RPMI7951 (cell line): ENCODE data around the gene NEO1. TPM values are rescaled to one million over a fixed set of nuclear protein-coding genes. Genes with fewer than 3 reads are reported as not detected.
"Not testable (repeated sequence)": the region's sequence is repeated elsewhere in the genome, so short reads cannot be mapped to it uniquely, and the experiment has no call there.

Experiments
- DNase-seq: peaks from one replicate; pipeline ENCODE4 v3.0.0-alpha.2; 2012; ENCODE audit warnings: low read depth
- total RNA-seq: library from RNA; depleted of rRNA; stranded (reverse); fragments of >200 nt; shearing (Covaris generic); gene quantifications from 2 replicates; pipeline ENCODE4 v1.2.3, GENCODE V29; 2014

NEO1 gene
- total RNA-seq, 1 experiment from 2014 or later: 4.1 TPM

DNA sequence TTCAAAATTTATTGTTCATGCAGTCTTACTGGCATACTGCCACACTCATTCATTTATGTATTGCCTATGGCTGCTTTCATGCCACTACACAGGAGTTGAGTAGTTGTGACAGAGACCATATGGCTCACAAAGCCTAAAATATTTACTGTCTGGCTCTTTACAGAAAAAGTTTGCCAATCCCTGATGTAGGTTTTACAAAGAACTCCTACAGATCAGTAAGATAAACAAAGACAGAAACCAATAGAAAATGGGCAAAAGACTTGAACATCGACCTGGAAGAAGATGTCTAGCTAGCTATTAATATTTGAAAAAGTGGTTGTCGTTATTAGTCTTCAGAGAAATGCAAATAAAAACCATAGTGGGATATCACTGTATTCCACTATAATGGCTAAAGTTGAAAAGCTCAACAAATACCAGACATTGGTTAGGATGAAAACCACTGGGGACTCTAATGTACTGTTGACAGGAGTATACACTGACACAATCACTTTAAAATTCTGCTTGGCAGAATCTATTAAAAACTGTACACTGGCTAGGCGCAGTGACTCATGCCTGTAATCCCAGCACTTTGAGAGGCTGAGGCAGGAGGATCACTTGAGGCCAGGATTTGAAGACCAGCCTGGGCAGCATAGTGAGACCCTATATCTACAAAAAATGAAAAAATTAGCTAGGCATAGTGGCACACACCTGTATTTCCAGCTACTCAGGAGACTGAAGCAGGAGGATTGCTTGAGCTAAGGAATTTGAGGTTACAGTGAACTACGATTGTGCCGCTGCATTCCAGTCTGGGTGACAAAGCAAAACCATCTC is 87.7 kb downstream of the NEO1 start:
- DNase-seq: no peak

GRCh38 chr15:73141216-73141900 is 89.1 kb downstream of the NEO1 start:
- no peak for DNase-seq

DNA sequence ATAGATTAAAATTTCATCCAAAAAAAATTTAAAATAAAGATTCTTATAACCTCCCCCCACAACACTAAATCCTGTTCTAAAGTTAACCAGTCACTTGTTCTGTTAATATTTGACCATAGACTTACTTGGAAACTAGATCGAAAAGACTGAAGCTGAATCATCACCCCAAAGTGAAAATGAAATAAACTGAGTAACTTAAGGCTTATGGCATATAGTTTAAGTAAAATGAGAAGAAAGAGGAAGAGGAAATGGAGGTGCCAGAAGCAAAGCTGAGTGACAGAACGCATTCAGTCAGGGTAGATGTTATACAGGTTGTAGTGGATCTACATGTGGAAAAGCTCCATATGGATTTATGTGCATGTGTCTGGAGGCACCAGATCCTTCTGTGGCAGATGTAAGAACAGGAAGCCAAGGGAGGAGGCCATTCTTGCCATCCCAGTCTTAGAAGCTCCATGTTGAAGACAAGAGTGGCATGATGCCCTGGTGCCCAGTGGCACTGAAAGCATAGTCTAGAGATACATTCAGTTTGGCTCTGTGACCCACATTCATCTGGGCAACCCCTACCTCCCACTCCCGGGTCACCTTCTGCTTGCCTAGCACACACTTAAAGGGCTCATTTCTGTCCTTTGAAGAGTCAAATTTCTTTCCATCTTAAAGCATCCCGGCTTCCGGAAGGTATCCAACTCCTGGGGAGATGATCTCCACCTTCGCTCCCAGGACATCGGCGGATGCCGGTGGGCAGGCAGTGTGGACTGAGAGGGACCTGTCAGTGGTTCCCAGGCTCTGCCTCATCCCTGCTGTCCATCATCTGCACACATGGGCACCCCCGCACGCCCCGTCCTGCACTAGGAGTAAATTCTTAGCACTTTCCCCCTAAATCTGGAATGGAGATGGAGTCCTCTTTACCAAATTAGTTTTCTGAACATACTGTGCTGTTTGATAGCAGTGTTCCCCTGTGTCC is 90.8 kb downstream of the NEO1 start:
- DNase-seq: no peak

DNA sequence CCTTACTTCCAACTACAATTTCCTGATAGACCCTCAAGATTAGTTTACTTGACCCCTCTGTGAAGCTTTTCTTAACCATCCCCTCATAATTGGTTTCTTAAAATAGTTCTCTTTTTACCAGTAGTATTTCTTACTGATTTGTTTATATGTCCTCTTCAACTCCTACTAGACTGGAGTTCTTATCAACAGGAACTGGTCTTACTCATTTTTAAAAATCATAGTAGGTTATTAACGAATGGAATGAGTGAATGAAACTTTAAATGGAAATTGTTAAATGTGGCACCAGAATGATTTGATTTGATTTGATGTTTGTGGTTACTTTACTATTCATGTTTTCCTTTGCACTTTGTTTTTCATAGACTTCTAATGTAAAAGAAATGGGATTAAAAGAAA is 91.5 kb downstream of the NEO1 start:
- no peak for DNase-seq

GRCh38 chr15:73146419-73146818 is 94.2 kb downstream of the NEO1 start:
- DNase-seq: no peak

DNA sequence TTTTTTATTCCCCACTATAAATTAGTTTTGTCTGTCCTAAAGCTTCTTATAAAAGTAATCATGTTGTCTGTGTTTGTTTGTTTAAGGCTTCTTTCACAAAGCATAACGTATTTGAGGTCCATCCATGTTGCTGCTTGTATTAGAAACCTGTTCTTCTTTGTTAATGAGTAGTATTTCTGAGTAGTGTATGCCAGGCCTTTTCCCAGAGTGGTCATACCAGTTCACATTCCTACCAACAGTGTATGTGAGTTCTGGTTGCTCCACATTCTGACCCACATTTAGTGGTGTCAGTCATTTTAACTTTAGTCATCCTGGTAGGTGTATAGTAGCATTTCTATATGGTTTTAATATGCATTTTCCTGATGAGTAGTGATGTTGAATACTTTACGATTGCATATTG is 98.6 kb downstream of the NEO1 start:
- DNase-seq: no peak

GRCh38 chr15:73153024-73153423 is 100.8 kb downstream of the NEO1 start:
- DNase-seq: no peak

DNA sequence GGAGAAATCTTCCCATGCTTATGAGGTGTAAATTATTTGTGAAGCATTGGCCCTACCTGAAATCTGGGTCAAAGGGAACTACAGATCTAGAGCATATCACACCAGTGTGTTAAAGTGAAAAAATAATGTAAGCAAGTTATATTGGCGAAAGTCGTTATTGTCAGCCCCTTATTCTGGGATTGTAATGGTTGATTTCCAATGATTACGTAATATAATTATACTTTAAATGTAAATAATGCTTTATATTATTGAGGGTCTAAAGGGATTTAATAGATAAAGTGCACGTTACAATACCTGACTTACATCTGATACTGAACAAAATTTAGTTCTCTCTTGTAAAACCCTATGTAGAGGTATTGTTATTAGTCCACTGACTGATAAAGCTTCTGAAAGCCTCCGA is 101.2 kb downstream of the NEO1 start:
- DNase-seq: no peak

DNA sequence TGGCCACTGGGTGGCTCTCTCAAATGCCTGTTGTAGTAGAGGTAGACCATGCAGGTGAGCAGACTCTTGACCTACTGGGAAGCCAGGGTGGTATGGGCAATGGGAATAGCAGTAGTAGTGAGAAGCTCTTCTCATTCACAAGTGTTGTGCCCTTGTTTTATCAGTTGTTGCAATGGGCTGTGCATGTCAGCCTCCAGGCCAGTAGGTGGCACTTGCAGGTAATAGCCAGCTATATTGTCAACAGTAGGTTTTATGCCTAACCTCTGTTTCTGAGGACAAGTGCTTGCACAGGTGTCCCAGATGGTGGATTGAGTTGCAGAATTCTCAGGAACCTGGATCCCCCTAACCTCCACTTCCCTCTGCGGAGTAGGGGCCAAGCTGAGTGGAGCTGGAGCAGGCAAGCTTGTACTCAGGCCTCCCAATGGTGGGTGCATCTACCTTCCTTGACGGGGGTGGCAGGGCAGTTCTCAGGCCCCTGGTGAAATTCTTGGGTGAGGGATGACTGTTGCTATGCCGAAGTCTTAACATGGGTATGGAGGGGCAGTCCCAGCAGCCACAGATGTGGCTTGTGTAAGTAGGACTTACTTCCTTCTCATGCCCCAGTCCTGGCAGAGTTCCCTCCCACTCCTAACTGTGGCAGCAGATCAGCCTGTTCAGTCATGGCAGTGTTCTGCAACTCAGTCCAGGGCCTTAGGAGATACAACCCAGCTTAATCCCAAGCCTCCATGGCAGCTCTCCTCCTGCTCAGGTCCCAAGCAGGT is 104.3 kb downstream of the NEO1 start:
- no peak for DNase-seq

DNA sequence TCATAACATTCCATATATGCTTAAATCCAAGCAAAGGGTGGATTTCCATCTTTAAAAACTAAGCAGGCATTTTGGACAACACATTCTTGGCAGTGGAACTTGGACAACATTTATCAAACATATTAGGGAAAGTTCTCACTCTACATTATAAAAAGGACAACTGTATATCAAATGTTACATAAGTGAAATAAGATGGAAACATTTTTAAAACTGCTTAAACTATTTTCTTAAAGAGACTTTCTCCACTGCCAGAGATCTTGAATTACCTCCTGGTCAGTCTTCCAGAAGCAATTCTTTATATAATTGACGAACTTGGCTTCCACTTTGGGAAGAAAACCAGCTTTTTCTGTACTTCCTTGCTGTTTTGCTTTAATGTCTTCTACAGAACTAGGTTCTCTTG is 109.3 kb downstream of the NEO1 start:
- DNase-seq: no peak

DNA sequence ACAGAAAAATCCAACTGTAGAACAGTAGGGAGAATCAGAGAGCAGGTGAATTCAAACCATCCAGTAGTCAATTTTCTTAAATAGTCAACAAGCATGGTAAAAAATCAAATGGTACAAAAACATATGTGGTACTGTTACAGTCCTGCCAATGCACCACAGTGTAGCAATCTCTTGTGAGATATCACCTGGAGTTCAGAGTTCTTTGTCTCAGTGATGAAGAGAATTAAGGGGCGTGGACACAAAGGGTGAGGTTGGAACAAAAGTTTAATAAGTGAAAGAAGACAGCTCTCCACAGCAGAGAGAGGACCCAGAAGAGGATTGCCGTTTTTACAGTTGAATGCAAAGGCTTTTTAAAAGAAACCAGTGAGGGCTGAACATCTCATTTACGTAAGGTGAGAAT is 113.2 kb downstream of the NEO1 start:
- no peak for DNase-seq

DNA sequence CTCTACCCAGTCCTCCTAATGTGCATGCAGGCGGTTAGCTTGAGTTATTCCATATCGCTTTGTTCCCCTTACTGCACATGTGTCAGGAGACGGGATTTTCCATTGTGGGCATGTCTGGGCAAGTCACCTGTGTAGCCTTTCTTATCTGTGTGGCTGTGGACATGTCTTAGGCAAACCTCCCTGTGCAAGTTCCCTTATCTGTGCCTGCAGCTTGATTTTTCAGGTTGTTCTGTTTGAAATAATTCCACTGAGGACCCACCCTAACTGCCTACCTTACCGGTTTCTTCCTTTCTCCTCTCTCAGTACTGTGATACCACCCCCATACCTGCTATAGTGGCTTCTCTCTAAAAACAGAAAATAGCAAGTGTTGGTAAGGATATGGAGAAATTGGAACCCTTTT is 113.6 kb downstream of the NEO1 start:
- DNase-seq: no peak

GRCh38 chr15:73166711-73167110 is 114.4 kb downstream of the NEO1 start:
- DNase-seq: not testable (repeated sequence)

- DNase-seq: no peak
These were observed 116.2 kb downstream of the NEO1 start for GRCh38 chr15:73168487-73168886.

DNA sequence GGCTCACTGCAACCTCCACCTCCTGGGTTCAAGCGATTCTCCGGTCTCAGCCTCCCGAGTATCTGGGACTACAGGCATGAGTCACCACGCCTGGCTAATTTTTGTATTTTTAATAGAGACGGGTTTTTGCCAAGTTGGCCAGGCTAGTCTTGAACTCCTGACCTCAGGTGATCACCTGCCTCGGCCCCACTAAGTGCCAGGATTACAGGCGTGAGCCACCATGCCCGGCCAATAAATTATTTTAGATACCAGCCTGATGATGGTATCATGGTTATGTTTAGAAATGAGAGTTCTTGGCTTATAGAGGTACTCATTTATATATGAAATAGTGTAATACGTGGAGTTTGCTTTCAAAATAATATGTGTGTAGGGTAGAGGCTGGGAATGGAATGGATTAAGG is 119.4 kb downstream of the NEO1 start:
- no peak for DNase-seq

- DNase-seq: no peak
These were observed 120.2 kb downstream of the NEO1 start for GRCh38 chr15:73172508-73172907.

GRCh38 chr15:73174171-73174570 is 121.9 kb downstream of the NEO1 start:
- no peak for DNase-seq

GRCh38 chr15:73175382-73175781 is 123.1 kb downstream of the NEO1 start:
- DNase-seq: no peak

GRCh38 chr15:73176598-73176997 is 124.3 kb downstream of the NEO1 start:
- no peak for DNase-seq

DNA sequence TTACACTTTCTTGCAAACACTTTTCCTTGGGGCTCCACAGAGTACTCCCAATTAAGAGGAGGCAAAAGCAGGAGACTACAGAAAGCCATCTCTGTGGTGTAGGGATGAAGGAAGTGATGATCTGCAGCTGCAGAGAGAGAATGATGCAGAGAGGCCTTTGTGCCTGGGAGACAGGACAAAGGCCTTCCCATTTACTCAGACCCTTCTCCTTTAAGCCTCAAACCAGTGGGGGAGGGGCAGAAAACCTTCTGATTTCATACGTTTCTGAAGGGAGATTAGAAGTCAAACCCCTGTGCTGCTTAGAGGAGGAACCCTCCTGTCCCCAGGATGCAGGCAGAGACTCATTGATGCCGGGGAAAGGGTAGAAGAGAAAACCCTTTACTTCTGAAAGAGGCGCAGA is 130.8 kb downstream of the NEO1 start:
- no peak for DNase-seq

DNA sequence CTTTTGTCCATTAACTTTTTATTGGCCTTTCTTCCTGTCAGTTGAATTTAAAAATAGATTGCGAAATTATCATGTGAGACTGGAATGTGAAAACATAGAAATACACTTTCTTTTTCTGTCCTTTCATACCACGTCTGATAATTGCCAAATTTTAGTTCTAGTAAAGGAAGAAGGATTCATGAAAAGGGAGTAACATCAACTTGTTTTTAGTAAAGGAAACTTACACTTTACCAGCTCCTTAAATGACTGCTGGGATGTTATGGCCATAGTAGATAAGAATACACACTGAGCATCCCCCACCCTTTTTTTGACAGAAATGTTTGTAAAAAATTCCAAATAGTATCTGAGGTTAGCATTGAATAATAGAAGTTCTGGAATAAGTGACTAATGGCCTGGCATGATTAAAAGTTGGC is 137.9 kb downstream of the NEO1 start:
- no peak for DNase-seq

GRCh38 chr15:73195166-73195565 is 142.9 kb downstream of the NEO1 start:
- no peak for DNase-seq
